Neural cell (in vitro differentiated cells): Measurements from ENCODE around the gene RUNX1. TPM values are rescaled to one million over a fixed set of nuclear protein-coding genes. Genes with fewer than 3 reads are reported as not detected.

Experiments
- H2AFZ ChIP-seq: fragments of 200-600, 300-800 bp; sonication (generic), shearing (Covaris generic); 2 replicates; pipeline ENCODE4 v1.6.0; 2014; ENCODE audit warnings: low read depth, mild to moderate bottlenecking, antibody characterized with exemption, low read length, moderate library complexity
- H3F3A ChIP-seq: fragments of 200-600 bp; shearing (Covaris generic); 2 replicates; pipeline ENCODE4 v1.6.1; 2016; ENCODE audit warnings: mild to moderate bottlenecking, moderate library complexity, mixed read lengths, antibody characterized with exemption, low read length; ENCODE audit not compliant: insufficient read depth, poor library complexity, severe bottlenecking
- H3K27ac ChIP-seq: fragments of 200-600, 300-800 bp; sonication (generic), shearing (Covaris generic); 2 replicates; pipeline ENCODE4 v1.5.1; 2014; ENCODE audit warnings: mild to moderate bottlenecking, low read length, moderate library complexity
- H3K27me3 ChIP-seq: fragments of 300-800, 200-600 bp; sonication (generic), shearing (Covaris generic); 2 replicates; pipeline ENCODE4 v1.6.0; 2014; ENCODE audit warnings: mild to moderate bottlenecking, low read depth, low read length, moderate library complexity; ENCODE audit not compliant: insufficient read depth
- H3K36me3 ChIP-seq: fragments of 300-800, 200-600 bp; sonication (generic), shearing (Covaris generic); 2 replicates; pipeline ENCODE4 v1.5.1; 2014; ENCODE audit warnings: mild to moderate bottlenecking, antibody characterized with exemption, low read length, moderate library complexity; ENCODE audit not compliant: insufficient read depth
- H3K4me2 ChIP-seq: fragments of 300-800, 200-600 bp; sonication (generic), shearing (Covaris generic); 2 replicates; pipeline ENCODE4 v1.6.0; 2014; ENCODE audit warnings: mild to moderate bottlenecking, low read length
- H3K4me3 ChIP-seq: fragments of 300-800, 200-600 bp; sonication (generic), shearing (Covaris generic); 2 replicates; pipeline ENCODE4 v1.5.1; 2014; ENCODE audit warnings: mild to moderate bottlenecking, low read length, moderate library complexity
- H3K79me2 ChIP-seq: fragments of 200-600 bp; shearing (Covaris generic); replicated peaks from 2 replicates; pipeline ENCODE4 v1.6.0; 2014; ENCODE audit warnings: mild to moderate bottlenecking, low read length, moderate library complexity; ENCODE audit not compliant: insufficient read depth
- H3K9ac ChIP-seq: fragments of 300-800, 200-600 bp; sonication (generic), shearing (Covaris generic); 2 replicates; pipeline ENCODE4 v1.6.1; 2016; ENCODE audit warnings: mild to moderate bottlenecking, low read length, mixed read lengths
- H3K9me2 ChIP-seq: fragments of 200-600 bp; shearing (Covaris generic); 2 replicates; pipeline ENCODE4 v1.6.1; 2016; ENCODE audit warnings: mild to moderate bottlenecking, low read length, mixed read lengths; ENCODE audit not compliant: insufficient read depth
- H3K9me3 ChIP-seq: fragments of 200-600, 300-800 bp; sonication (generic), shearing (Covaris generic); 2 replicates; pipeline ENCODE4 v1.6.1; 2016; ENCODE audit warnings: mild to moderate bottlenecking, mixed run types, low read length, moderate library complexity, mixed read lengths
- H4K20me1 ChIP-seq: fragments of 200-600 bp; shearing (Covaris generic); 2 replicates; pipeline ENCODE4 v1.6.1; 2016; ENCODE audit warnings: mild to moderate bottlenecking, mixed run types; ENCODE audit not compliant: insufficient read depth
- CTCF ChIP-seq: fragments of 450-650 bp; IDR thresholded peaks from 2 replicates; pipeline ENCODE4 v1.5.1; 2014; ENCODE audit warnings: antibody characterized with exemption, mild to moderate bottlenecking, moderate library complexity; ENCODE audit not compliant: poor library complexity, severe bottlenecking
- EP300 ChIP-seq: fragments of 450-650 bp; conservative IDR thresholded peaks from 2 replicates; pipeline ENCODE4 v1.6.1; 2014; ENCODE audit warnings: antibody characterized with exemption, mild to moderate bottlenecking, moderate library complexity; ENCODE audit not compliant: poor library complexity, severe bottlenecking
- EZH2 ChIP-seq: fragments of 200-600, 300-800 bp; shearing (Covaris generic), sonication (generic); IDR thresholded peaks from 2 replicates; pipeline ENCODE4 v1.6.1; 2014; ENCODE audit warnings: antibody characterized with exemption, low read length, borderline replicate concordance, mild to moderate bottlenecking; ENCODE audit not compliant: insufficient read depth, poor library complexity, severe bottlenecking
- MXI1 ChIP-seq: fragments of 450-650 bp; conservative IDR thresholded peaks from 2 replicates; pipeline ENCODE4 v1.6.1; 2014; ENCODE audit warnings: antibody characterized with exemption, mild to moderate bottlenecking; ENCODE audit not compliant: poor library complexity, severe bottlenecking
- POLR2AphosphoS5 ChIP-seq: IDR thresholded peaks from 2 replicates; pipeline ENCODE4 v1.6.1; 2012
- RAD21 ChIP-seq: fragments of 450-650 bp; conservative IDR thresholded peaks from 2 replicates; pipeline ENCODE4 v1.6.1; 2014; ENCODE audit warnings: antibody characterized with exemption, mild to moderate bottlenecking, moderate library complexity
- REST ChIP-seq: IDR thresholded peaks from 2 replicates; pipeline ENCODE4 v1.6.1; 2012; ENCODE audit warnings: borderline replicate concordance
- TAF1 ChIP-seq: IDR thresholded peaks from 2 replicates; pipeline ENCODE4 v1.6.1; 2012; ENCODE audit warnings: low read depth
- polyA plus RNA-seq: library from polyadenylated mRNA; depleted of rRNA; stranded (reverse); fragments of >200 nt; gene quantifications from 2 replicates; pipeline ENCODE4 v1.2.3, GENCODE V29; 2014

Gene RUNX1
- polyA plus RNA-seq, 1 donor from 2014 or later, result not detected

GRCh38 chr21:34743285-34743684 lies 305.8 kb downstream of the RUNX1 start:
- Histone ChIP-seq H2AFZ (no peak overlapping the region), H3F3A (no peaks in the 10 kb centered on the region), H3K36me3 (no peaks in the 10 kb centered on the region), H3K4me3 (no peak overlapping the region), H3K9ac (no peak overlapping the region), H3K9me2 (no peaks in the 10 kb centered on the region), H3K4me2 (no peak overlapping the region), H3K27ac (no peak overlapping the region), H4K20me1 (no peaks in the 10 kb centered on the region), H3K79me2 (no peaks in the 10 kb centered on the region), H3K9me3 (no peaks in the 10 kb centered on the region), H3K27me3 (no peaks in the 10 kb centered on the region)
- TF ChIP-seq EP300, result no peak
- no peak for TF ChIP-seq MXI1
- no peak for TF ChIP-seq RAD21

- H3K36me3 ChIP-seq, result no peaks in the 10 kb centered on the region
- no peak overlapping the region for H2AFZ ChIP-seq
- no peaks in the 10 kb centered on the region for H3K9me3 ChIP-seq
- H3K9ac ChIP-seq, result no peak overlapping the region
- no peak overlapping the region for H3K4me2 ChIP-seq
- H3K9me2 ChIP-seq, result no peaks in the 10 kb centered on the region
- H3K79me2 ChIP-seq, result no peaks in the 10 kb centered on the region
- no peaks in the 10 kb centered on the region for H3F3A ChIP-seq
- no peak overlapping the region for H3K27ac ChIP-seq
- no peaks in the 10 kb centered on the region for H3K27me3 ChIP-seq
- H4K20me1 ChIP-seq, result no peaks in the 10 kb centered on the region
- H3K4me3 ChIP-seq, result no peak overlapping the region
- TF ChIP-seq EZH2 (no peak), CTCF (no peak), EP300 (no peak), REST (no peak), RAD21 (no peak), TAF1 (no peak), POLR2AphosphoS5 (no peak)
These were observed 308.9 kb downstream of the RUNX1 start for GRCh38 chr21:34740198-34740597.
